K562 (cell line): ENCODE results near the gene ZBTB47.

ENCODE experiments used
- SRSF1 ChIP-seq: fragments of 200-400 bp; formaldehyde crosslinking; IDR thresholded peaks from 2 replicates; pipeline ENCODE4 v1.6.1; 2017; ENCODE audit warnings: mild to moderate bottlenecking, low read depth, low read length, moderate library complexity
- TF ChIP-seq, protein P1 (sequence below), 3 experiments: IDR thresholded peaks in 2 of 3; conservative IDR thresholded peaks in 1 of 3; 2 replicates each; pipeline ENCODE4 v1.5.1; 2011 to 2012; ENCODE audit warnings: low read length in 3 of 3, mild to moderate bottlenecking in 3 of 3, control low read depth in 2 of 3, improper control_type of control experiment in 1 of 3, inconsistent platforms in 1 of 3, low read depth in 1 of 3, mixed read lengths in 1 of 3, moderate library complexity in 1 of 3; ENCODE audit not compliant: insufficient read depth in 2 of 3
- TF ChIP-seq, protein P2 (sequence below): IDR thresholded peaks from 2 replicates; pipeline ENCODE4 v1.6.1; 2014; ENCODE audit warnings: antibody characterized with exemption

DNA sequence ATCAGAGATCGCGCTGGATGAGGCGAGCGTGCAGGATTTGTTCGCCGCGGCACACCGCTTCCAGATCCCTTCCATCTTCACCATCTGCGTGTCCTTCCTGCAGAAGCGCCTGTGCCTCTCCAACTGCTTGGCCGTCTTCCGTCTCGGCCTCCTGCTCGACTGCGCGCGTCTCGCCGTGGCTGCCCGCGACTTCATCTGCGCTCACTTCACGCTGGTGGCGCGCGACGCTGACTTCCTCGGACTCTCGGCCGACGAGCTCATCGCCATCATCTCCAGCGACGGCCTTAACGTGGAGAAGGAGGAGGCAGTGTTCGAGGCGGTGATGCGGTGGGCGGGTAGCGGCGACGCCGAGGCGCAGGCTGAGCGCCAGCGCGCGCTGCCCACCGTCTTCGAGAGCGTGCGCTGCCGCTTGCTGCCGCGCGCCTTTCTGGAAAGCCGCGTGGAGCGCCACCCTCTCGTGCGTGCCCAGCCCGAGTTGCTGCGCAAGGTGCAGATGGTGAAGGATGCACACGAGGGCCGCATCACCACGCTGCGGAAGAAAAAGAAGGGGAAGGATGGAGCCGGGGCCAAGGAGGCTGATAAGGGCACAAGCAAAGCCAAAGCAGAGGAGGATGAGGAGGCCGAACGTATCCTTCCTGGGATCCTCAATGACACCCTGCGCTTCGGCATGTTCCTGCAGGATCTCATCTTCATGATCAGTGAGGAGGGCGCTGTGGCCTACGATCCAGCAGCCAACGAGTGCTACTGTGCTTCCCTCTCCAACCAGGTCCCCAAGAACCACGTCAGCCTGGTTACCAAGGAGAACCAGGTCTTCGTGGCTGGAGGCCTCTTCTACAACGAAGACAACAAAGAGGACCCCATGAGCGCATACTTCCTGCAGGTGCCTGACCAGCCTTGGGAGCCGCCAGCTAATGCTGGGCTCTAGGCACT, 32.7 kb downstream of the ZBTB47 start:
- TF ChIP-seq, protein P1, sequence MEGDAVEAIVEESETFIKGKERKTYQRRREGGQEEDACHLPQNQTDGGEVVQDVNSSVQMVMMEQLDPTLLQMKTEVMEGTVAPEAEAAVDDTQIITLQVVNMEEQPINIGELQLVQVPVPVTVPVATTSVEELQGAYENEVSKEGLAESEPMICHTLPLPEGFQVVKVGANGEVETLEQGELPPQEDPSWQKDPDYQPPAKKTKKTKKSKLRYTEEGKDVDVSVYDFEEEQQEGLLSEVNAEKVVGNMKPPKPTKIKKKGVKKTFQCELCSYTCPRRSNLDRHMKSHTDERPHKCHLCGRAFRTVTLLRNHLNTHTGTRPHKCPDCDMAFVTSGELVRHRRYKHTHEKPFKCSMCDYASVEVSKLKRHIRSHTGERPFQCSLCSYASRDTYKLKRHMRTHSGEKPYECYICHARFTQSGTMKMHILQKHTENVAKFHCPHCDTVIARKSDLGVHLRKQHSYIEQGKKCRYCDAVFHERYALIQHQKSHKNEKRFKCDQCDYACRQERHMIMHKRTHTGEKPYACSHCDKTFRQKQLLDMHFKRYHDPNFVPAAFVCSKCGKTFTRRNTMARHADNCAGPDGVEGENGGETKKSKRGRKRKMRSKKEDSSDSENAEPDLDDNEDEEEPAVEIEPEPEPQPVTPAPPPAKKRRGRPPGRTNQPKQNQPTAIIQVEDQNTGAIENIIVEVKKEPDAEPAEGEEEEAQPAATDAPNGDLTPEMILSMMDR (IDR thresholded peaks at IDR 0.05 in 2 of 3, conservative IDR thresholded peaks at IDR 0.05 in 1 of 3; ENCODE audit: insufficient read depth in 2 of 3, low read depth in 1 of 3, low read length in 3 of 3), result no peak
- TF ChIP-seq, protein P2, sequence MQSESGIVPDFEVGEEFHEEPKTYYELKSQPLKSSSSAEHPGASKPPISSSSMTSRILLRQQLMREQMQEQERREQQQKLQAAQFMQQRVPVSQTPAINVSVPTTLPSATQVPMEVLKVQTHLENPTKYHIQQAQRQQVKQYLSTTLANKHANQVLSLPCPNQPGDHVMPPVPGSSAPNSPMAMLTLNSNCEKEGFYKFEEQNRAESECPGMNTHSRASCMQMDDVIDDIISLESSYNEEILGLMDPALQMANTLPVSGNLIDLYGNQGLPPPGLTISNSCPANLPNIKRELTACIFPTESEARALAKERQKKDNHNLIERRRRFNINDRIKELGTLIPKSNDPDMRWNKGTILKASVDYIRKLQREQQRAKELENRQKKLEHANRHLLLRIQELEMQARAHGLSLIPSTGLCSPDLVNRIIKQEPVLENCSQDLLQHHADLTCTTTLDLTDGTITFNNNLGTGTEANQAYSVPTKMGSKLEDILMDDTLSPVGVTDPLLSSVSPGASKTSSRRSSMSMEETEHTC, result no peak
- no peak for TF ChIP-seq SRSF1
